Measurements from ENCODE around the gene GEMIN7.

The GEMIN7 gene

GRCh38 chr19:45091031-45091923 is 12.2 kb downstream of the GEMIN7 start:
- Histone ChIP-seq H3K4me3 (ENCODE audit: low read depth, low read length) (peak overlapping the region; percentile 80), H3K4me1 (ENCODE audit: control insufficient read depth, insufficient read depth, low read length) (peaks cover 7% of the 10 kb centered on the region), H3K36me3 (ENCODE audit: control insufficient read depth, insufficient read depth, low read length) (peaks cover 26% of the 10 kb centered on the region), H3K27me3 (ENCODE audit: control insufficient read depth, insufficient read depth, low read length) (no peaks in the 10 kb centered on the region), H3K9me3 (ENCODE audit: control insufficient read depth, insufficient read depth, low read length) (no peaks in the 10 kb centered on the region), H3K9ac (ENCODE audit: low read depth, low read length) (peak overlapping the region; percentile 58), H3K27ac (ENCODE audit: low read depth, low read length) (peak overlapping the region; percentile 98)

- Histone ChIP-seq H3K9me3 (ENCODE audit: control insufficient read depth, insufficient read depth, low read length) (no peaks in the 10 kb centered on the region), H3K27me3 (ENCODE audit: control insufficient read depth, insufficient read depth, low read length) (no peaks in the 10 kb centered on the region), H3K4me3 (ENCODE audit: low read depth, low read length) (peak within 1 kb of the TSS; percentile 80), H3K36me3 (ENCODE audit: control insufficient read depth, insufficient read depth, low read length) (peaks cover 22% of the 10 kb centered on the region), H3K4me1 (ENCODE audit: control insufficient read depth, insufficient read depth, low read length) (peaks cover 10% of the 10 kb centered on the region), H3K27ac (ENCODE audit: low read depth, low read length) (peak within 1 kb of the TSS; percentile 98), H3K9ac (ENCODE audit: low read depth, low read length) (peak within 1 kb of the TSS; percentile 92)
Observed at GRCh38 chr19:45092747-45093678, 14.0 kb downstream of the GEMIN7 start, which contains the start of gene PPP1R37. TSS of gene PPP1R37 (plus strand) at chr19:45093179. CDS start at chr19:45093326, 147 bp downstream.

- Histone ChIP-seq H3K27ac (ENCODE audit: low read depth, low read length) (no peak overlapping the region), H3K27me3 (ENCODE audit: control insufficient read depth, insufficient read depth, low read length) (no peaks in the 10 kb centered on the region), H3K9me3 (ENCODE audit: control insufficient read depth, insufficient read depth, low read length) (no peaks in the 10 kb centered on the region), H3K4me1 (ENCODE audit: control insufficient read depth, insufficient read depth, low read length) (peaks cover 22% of the 10 kb centered on the region), H3K9ac (ENCODE audit: low read depth, low read length) (no peak overlapping the region), H3K36me3 (ENCODE audit: control insufficient read depth, insufficient read depth, low read length) (peaks cover 13% of the 10 kb centered on the region), H3K4me3 (ENCODE audit: low read depth, low read length) (peak overlapping the region; percentile 80)
Observed at GRCh38 chr19:45094137-45094536, 15.1 kb downstream of the GEMIN7 start.

- H3K9ac ChIP-seq (ENCODE audit: low read depth, low read length): no peak overlapping the region
- no peaks in the 10 kb centered on the region for H3K9me3 ChIP-seq (ENCODE audit: control insufficient read depth, insufficient read depth, low read length)
- no peak overlapping the region for H3K4me3 ChIP-seq (ENCODE audit: low read depth, low read length)
- H3K27me3 ChIP-seq (ENCODE audit: control insufficient read depth, insufficient read depth, low read length): no peaks in the 10 kb centered on the region
- H3K4me1 ChIP-seq (ENCODE audit: control insufficient read depth, insufficient read depth, low read length): peaks cover 25% of the 10 kb centered on the region
- H3K36me3 ChIP-seq (ENCODE audit: control insufficient read depth, insufficient read depth, low read length): peaks cover 13% of the 10 kb centered on the region
- H3K27ac ChIP-seq (ENCODE audit: low read depth, low read length): no peak overlapping the region
Observed at GRCh38 chr19:45094707-45095106, 15.6 kb downstream of the GEMIN7 start.

GRCh38 chr19:45095496-45096413 is 16.7 kb downstream of the GEMIN7 start:
- no peaks in the 10 kb centered on the region for H3K27me3 ChIP-seq (ENCODE audit: control insufficient read depth, insufficient read depth, low read length)
- no peaks in the 10 kb centered on the region for H3K9me3 ChIP-seq (ENCODE audit: control insufficient read depth, insufficient read depth, low read length)
- H3K4me3 ChIP-seq (ENCODE audit: low read depth, low read length): no peak overlapping the region
- no peak overlapping the region for H3K9ac ChIP-seq (ENCODE audit: low read depth, low read length)
- peaks cover 5% of the 10 kb centered on the region; the same call in 1 of the 2 replicates for H3K36me3 ChIP-seq (ENCODE audit: control insufficient read depth, insufficient read depth, low read length)
- H3K27ac ChIP-seq (ENCODE audit: low read depth, low read length): no peak overlapping the region
- H3K4me1 ChIP-seq (ENCODE audit: control insufficient read depth, insufficient read depth, low read length): peaks cover 25% of the 10 kb centered on the region

- H3K27ac ChIP-seq (ENCODE audit: low read depth, low read length): no peak overlapping the region
- no peak overlapping the region for H3K4me3 ChIP-seq (ENCODE audit: low read depth, low read length)
- H3K27me3 ChIP-seq (ENCODE audit: control insufficient read depth, insufficient read depth, low read length): no peaks in the 10 kb centered on the region
- no peaks in the 10 kb centered on the region for H3K9me3 ChIP-seq (ENCODE audit: control insufficient read depth, insufficient read depth, low read length)
- H3K36me3 ChIP-seq (ENCODE audit: control insufficient read depth, insufficient read depth, low read length): 0 out of 2 replicates have a peak, but pooled peaks cover 3% of the 10 kb centered on the region
- H3K4me1 ChIP-seq (ENCODE audit: control insufficient read depth, insufficient read depth, low read length): peaks cover 25% of the 10 kb centered on the region
- H3K9ac ChIP-seq (ENCODE audit: low read depth, low read length): no peak overlapping the region
Observed at GRCh38 chr19:45096700-45097099, 17.6 kb downstream of the GEMIN7 start.

GRCh38 chr19:45097450-45097775 is 18.4 kb downstream of the GEMIN7 start:
- Histone ChIP-seq H3K36me3 (ENCODE audit: control insufficient read depth, insufficient read depth, low read length) (0 out of 2 replicates have a peak, but pooled peaks cover 3% of the 10 kb centered on the region), H3K9ac (ENCODE audit: low read depth, low read length) (no peak overlapping the region), H3K27me3 (ENCODE audit: control insufficient read depth, insufficient read depth, low read length) (no peaks in the 10 kb centered on the region), H3K9me3 (ENCODE audit: control insufficient read depth, insufficient read depth, low read length) (no peaks in the 10 kb centered on the region), H3K4me1 (ENCODE audit: control insufficient read depth, insufficient read depth, low read length) (peaks cover 25% of the 10 kb centered on the region), H3K4me3 (ENCODE audit: low read depth, low read length) (no peak overlapping the region), H3K27ac (ENCODE audit: low read depth, low read length) (no peak overlapping the region)

- Histone ChIP-seq H3K36me3 (ENCODE audit: control insufficient read depth, insufficient read depth, low read length) (0 out of 2 replicates have a peak, but pooled peaks cover 3% of the 10 kb centered on the region), H3K27ac (ENCODE audit: low read depth, low read length) (peak overlapping the region; percentile 38), H3K4me1 (ENCODE audit: control insufficient read depth, insufficient read depth, low read length) (peaks cover 30% of the 10 kb centered on the region), H3K4me3 (ENCODE audit: low read depth, low read length) (no peak overlapping the region), H3K27me3 (ENCODE audit: control insufficient read depth, insufficient read depth, low read length) (no peaks in the 10 kb centered on the region), H3K9ac (ENCODE audit: low read depth, low read length) (no peak overlapping the region), H3K9me3 (ENCODE audit: control insufficient read depth, insufficient read depth, low read length) (no peaks in the 10 kb centered on the region)
Observed at GRCh38 chr19:45097776-45098520, 18.9 kb downstream of the GEMIN7 start.

GRCh38 chr19:45098521-45099466 is 19.7 kb downstream of the GEMIN7 start:
- Histone ChIP-seq H3K4me1 (ENCODE audit: control insufficient read depth, insufficient read depth, low read length) (peaks cover 37% of the 10 kb centered on the region), H3K27me3 (ENCODE audit: control insufficient read depth, insufficient read depth, low read length) (no peaks in the 10 kb centered on the region), H3K9ac (ENCODE audit: low read depth, low read length) (no peak overlapping the region), H3K36me3 (ENCODE audit: control insufficient read depth, insufficient read depth, low read length) (0 out of 2 replicates have a peak, but pooled peaks cover 3% of the 10 kb centered on the region), H3K9me3 (ENCODE audit: control insufficient read depth, insufficient read depth, low read length) (no peaks in the 10 kb centered on the region), H3K4me3 (ENCODE audit: low read depth, low read length) (no peak overlapping the region), H3K27ac (ENCODE audit: low read depth, low read length) (peak overlapping the region; percentile 6)

All from HUES48 (cell line).